Frontal cortex (tissue), 4 donors: Measurements from ENCODE around the gene SLC6A6. TPM values are rescaled to one million over a fixed set of nuclear protein-coding genes. Genes with fewer than 3 reads are reported as not detected.

Experiments
- DNase-seq, 2 donors: peaks; one replicate each; pipeline ENCODE4 v3.0.0; 2012; ENCODE audit warnings: low spot score in 2 of 2
- FAIRE-seq: peaks from 2 replicates; lab custom pipeline; 2012; peaks lifted over from hg19 to GRCh38; lab: Jason Lieb, UNC
- total RNA-seq: library from RNA; depleted of rRNA; stranded (reverse); fragments of >200 nt; gene quantifications from one replicate; pipeline ENCODE4 v1.2.3, GENCODE V29; 2014
- donor health status: control.
- donor health status: control.
- donor health status: control.

SLC6A6 gene
- total RNA-seq, 1 donor from 2014 or later: 15.1 TPM

DNA sequence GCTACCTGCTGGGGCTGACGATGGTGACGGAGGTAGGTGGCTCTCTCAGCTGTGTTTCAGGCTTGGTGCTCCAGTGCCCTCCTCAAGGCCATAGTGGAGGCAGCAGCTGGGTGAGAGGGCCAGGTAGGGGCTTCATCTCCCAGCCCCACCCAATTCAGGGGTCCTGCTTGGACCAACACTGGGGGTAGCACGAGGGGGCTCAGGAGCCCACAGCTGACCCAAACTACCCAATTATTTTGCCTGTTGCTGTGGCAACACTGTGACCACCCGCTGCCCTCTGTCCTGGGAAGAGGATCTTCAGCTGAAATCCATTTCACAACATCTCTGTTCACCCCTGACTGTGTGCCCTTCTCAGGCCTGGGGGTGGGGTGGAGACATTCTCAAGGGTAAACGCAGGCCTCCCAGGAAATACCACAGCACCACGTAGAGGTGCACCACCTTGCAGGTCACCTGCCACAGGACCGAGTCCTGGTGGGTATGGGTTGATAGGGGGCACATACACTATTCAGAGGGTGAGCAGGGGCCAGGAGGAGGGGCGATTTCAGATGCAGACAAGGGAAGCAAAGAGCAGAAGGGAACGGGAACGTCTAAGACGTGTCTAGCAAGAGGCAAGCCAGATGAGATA is 75.0 kb downstream of the SLC6A6 start:
- DNase-seq (no peak), FAIRE-seq (no peak)

DNA sequence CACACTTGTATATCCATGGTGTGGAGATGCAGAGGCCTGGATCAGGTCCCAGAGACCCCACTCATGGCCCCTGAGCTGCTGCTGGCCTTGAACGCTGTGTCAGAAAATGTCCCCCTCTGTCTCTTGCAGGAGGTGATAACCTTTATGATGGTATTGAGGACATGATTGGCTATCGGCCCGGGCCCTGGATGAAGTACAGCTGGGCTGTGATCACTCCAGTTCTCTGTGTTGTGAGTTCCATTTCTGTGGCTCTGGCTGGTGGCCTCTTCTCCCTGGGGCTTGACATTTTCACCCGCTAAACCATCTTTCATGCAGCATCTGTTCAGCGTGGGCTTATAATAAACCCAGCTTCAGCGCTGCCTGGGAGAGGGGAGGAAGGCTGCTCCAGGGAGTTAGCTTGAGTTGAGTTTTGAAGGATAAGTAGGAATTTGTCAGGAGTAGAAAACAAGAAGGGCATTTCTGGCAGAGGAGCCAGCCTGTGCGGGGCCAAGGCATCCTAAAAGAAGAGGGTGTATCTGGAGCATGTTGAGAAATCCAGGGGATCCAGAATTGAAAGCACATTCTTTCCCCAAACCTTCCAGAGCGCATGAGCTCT is 76.6 kb downstream of the SLC6A6 start:
- no peak for DNase-seq
- FAIRE-seq: no peak

DNA sequence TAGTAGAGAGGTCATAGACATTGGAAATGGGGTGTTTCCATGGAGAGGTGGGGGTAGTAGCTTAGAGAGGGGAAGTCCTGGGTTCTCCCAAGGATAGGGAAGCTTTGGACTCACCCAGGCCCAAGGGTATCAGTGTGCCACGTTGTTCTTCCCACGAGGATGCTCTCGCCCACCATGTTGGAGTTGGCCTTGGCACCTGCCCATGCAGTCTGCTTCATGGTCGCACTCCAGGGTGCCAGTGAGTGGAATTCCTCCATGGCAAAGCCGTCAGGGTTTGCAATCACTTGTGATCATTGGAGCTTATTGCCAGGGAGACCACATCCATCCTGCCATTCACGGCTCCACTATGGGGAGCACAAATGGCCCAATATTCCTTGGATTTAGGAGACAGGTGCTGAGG is 77.2 kb downstream of the SLC6A6 start:
- FAIRE-seq (no peak), DNase-seq (no peak)

DNA sequence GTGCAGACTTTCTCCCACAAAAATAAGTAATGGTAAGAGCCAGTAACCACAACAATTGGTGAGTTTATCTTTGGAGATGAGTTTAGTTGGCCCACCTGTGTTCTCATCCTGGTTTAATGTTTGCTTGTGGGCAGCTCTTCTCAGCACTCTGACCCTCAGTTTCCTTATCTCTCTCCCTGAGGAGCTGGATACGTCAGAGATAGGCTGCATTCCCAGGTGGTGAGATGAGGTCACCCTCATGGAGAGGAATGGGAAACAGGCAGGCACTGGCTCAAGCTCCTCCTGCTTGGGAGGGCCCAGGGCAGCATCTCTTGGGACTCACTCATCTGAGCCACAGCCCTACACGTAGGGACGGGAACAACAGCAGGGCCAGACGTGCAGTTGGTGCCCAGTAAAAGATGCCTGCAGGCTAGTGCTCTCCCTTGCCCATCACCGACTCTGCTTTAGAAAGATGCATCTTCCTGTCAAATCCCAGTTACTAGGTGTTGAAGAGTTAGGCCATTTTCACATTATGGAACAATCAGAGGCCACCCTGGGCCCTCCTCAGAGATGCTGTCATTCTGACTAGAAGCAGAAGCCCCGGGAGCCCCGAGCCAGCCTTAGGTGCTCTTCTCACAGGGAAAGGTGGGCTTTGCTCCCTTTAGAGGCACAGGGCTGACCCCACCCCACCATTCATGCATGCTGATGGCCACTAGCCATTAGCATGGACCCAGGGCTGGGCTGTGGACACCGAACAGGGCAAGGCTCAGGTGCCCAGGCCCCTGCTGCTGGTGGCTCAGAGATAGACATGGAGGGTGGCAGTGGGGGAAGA is 78.0 kb downstream of the SLC6A6 start:
- FAIRE-seq: no peak
- no peak for DNase-seq

DNA sequence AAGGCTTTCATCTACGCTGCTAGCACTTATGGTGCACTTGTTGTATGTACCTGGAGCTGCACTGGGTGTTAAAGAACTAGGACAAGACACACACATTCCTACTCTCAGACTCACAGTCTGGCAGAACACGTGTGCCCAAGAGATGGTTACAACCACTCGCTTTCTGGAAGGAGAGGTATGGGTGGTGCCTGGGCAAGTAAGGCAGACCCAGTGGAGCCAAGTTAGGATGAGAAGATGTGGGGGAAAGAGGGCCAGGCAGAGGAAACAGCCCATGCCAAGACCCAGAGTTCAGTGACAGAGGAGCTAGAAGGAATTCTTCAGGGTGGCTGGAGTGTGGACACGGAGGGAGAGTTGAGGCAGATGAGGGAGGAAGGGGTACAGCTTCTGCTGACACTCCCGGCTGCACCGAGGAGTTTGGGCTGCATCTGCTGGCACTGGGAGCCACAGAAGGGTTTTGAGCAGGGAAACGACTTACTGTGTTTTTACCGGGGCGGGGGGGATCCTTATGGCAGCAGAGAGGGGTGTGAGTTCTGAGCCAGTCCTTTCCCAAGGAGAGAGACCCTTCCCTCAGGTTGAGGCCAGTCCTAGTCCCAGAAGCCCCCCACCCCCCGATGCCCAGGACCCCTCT is 78.7 kb downstream of the SLC6A6 start:
- FAIRE-seq (no peak), DNase-seq (no peak)

DNA sequence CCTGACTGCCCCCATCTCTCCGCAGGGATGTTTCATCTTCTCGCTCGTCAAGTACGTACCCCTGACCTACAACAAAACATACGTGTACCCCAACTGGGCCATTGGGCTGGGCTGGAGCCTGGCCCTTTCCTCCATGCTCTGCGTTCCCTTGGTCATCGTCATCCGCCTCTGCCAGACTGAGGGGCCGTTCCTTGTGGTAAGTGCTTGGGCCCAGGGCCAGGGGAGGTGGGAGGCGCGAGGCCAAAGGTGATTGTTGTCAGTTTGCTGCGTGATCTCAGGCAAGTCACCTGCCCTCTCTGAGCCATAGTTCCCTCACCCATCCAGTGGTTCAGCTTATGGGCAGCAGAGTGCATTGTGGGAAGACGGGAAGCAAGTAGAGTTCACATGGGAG is 79.2 kb downstream of the SLC6A6 start:
- DNase-seq (no peak), FAIRE-seq (no peak)

DNA sequence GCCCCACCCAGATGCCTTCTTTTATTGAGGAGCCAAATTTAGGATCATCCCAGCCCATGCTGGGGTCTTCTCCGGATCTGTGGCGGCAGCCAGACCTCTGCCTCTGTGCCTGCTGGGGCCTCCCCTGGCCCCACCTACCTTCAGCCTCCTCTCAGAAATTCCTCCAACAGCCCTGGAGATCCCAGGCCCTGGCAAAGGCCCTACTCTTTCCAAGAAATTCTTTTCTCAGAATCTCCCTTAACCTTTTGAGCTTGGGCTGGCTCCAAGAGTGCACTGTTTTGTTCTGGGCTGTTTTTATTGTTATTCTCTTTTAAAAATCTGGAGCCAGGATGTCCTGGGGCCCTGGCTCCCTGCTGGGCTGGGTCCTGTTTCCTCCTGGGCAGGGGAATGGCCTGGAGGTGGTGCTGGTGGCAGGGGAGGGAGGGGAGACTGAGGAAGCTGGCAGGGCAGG is 79.9 kb downstream of the SLC6A6 start:
- no peak for DNase-seq
- no peak for FAIRE-seq

DNA sequence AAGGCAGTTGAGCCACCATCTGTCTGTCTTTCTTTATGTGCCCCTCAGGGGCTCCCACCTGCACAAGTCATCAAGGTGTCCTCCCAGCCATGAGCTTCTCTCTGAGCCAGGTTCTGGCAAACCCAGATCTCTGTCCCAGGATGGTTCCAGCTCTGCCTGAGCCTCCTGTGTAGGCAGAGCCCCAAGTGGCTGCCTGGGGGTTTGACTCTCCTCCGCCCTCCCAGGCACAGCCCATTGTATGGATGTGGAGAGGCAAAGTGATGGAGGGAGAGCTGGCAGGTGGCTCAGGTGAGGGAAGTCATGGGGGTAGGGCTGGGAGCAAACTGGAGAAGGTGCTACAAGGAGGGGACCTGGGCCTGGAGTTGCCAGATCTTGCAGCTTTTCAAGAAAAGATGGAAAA is 80.9 kb downstream of the SLC6A6 start:
- no peak for FAIRE-seq
- no peak for DNase-seq

DNA sequence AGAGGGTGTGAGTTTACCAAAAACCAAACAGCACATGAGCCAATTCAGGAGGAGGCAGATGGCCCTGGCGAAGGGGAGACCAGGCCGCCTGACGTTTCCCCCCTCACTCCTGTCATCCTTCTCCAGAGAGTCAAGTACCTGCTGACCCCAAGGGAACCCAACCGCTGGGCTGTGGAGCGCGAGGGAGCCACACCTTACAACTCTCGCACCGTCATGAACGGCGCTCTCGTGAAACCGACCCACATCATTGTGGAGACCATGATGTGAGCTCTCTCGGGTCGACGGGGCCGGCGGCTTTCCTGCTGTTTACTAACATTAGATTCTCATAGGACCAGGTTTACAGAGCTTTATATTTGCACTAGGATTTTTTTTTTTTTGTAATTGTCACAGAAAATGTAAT is 82.3 kb downstream of the SLC6A6 start:
- FAIRE-seq (no peak), DNase-seq (no peak)

DNA sequence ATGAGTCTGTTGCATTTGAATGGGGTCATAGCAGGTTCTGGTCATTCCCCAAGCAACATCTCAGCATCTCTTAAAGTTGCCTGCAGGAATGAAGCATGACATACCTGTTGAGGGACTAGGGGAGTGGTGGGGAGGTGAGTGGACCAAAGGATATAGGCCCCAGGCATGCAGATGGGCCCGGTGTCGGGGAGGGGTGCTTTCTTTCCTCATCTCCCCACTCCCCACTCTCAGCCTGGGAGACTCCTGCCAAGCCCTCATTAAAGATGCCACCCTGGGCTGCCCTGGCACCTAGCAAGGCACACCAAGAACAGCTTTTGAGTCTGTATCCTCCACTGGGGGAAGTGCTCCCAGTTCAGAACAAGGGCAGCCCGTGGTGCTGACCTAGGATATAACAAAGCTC is 83.6 kb downstream of the SLC6A6 start:
- DNase-seq: no peak
- FAIRE-seq: no peak

DNA sequence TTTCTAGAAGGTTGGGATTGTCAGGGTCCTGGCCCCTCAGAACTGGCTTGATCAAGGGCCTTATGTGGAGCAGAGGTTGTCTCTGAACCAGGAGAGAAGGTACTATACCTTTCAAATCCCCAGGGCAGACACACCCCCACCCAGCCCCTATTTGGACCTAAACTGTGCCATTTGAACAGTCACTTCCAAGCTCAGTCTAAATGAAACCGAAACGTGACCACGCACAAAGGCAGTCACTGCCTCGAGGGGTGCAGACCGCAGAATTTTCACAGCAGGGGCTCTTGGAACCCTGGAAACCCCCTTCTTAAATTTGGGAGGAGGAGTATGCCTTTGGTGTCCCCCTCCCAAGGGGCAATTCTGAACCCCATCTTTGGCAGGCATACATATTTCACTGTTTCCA is 84.1 kb downstream of the SLC6A6 start:
- FAIRE-seq: no peak

DNA sequence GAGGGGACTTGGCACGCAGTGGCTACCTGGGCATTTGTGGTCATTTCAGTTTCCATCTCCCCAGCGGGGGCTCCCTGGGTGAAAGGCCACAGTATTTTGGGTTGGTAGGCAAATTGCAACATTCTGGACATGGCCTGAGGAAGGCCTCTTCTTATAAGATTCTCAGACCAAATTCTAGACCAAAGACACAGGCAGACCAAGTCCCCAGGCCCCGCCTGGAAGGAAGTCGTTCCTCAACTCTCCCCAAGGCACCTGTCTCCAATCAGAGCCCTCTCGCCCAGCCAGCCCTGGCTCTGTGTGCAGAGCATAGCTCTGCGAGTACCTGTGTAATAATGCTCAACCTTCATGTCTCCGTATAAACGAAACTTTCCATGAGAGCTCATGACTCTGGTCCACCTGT is 84.7 kb downstream of the SLC6A6 start:
- DNase-seq: no peak
- FAIRE-seq: no peak

More for the DNA sequence above, 84.1 kb downstream of the SLC6A6 start:
- no peak for DNase-seq

DNA sequence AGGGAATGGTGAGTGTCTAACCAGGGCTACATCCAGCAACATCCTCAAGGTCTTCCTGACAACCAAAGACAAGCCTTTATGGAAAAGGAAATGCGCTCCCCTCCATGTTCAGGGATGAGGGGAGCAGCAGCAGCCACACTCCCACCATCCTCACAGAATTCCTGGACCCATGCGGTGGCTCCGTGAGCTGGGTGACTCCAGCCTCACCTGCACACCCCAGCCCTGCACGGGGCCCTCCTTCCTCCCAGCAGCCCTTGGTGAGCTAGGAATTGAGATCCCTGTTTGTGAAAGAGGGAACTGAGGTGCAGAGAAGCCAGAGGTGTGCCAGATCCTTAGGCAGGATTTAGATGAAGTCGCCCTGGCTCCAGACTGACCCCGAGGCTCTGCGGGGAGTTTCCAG is 85.4 kb downstream of the SLC6A6 start:
- no peak for DNase-seq
- no peak for FAIRE-seq

DNA sequence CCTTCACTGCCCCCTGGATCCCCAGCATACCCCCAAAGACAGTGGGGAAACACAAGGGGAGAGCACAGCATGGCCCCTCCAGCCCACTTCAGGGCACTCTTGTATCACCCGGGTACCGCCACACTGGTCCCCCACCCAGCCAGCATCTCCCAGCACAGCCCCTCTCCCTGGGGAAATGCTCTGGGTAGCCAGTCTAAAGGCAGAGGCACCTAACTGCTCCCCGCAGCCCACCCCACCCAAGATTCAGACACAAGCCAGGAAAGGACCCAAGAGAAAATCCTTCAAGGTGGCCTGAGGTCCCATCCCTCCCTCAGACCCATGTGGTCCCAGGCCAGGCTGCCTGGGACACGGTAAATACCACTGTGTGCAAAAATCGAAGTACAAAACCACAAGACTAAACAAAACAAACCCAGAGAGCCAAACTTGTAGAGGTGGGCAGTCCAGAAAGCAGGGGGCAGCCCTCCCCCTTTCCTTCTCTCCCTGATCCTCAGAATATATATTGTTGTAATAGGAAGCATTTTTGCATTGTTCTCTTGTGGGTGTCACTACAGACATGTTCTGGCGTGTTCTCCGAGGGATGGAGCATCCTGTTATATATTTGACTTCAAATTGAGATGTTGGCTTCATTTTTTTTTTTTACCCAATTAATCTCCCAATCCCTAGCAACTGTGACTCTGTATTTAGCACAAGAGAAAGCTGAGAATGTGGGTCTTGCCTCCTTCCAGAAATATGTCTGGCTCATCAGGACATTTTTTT is 86.1 kb downstream of the SLC6A6 start:
- DNase-seq: no peak
- no peak for FAIRE-seq

DNA sequence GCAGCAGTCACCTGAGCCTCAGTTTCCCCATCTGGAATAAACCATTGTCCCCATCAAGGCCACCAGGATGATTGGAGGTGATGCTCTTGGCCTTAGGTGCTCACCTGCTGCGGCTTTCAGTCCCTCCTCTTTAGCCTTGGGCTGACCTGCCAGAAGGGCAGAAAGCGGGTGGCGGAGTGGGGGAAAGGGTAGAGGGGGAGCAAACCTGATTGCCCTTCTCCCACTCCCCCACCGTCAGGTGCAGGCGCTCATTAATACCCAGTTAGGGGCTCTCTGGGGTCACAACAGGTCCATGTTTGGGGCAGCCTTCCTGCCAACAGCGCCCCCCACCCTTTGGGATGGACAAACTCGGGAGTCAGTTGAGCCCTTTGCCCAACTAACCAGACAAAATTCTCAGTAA is 87.2 kb downstream of the SLC6A6 start:
- FAIRE-seq (no peak), DNase-seq (no peak)

DNA sequence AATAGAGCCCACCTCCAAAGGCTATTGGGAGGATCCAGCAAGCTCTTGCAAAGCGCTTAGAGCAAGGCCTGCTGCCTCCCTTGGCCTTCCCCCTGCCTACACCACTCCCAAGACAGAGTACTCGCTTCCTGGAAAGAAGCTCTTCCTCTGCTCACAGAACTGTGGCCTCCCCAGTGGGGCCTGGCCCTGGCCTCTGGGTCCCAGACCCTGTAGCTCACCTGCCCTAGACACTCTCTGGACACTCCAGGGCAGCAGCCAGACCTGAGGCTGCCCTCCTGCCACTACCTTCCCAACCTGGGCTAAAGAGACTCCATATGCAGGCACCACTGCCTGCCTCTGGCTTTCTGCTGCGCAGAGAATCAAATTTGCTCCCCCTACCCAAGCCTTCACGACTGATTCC is 87.8 kb downstream of the SLC6A6 start:
- FAIRE-seq (no peak), DNase-seq (no peak)

DNA sequence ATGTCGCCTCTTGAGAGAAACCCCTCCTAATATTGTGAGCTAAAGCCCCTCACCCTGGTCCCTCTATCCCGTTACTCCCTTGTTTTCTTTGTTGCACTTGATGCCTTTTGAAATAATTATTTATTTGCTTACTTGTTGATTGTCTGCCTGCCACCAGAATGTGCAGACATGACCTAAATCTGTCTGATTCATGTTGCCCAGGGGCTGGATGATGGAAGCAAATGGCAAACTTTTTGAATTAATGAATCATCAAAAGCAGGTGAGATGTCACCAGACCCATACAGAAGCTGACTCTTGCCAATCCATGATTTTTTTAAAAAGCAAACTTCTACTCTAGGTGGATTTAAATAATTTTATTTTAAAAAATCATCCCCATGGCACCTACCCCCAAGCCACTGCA is 88.4 kb downstream of the SLC6A6 start:
- no peak for DNase-seq
- FAIRE-seq: no peak

DNA sequence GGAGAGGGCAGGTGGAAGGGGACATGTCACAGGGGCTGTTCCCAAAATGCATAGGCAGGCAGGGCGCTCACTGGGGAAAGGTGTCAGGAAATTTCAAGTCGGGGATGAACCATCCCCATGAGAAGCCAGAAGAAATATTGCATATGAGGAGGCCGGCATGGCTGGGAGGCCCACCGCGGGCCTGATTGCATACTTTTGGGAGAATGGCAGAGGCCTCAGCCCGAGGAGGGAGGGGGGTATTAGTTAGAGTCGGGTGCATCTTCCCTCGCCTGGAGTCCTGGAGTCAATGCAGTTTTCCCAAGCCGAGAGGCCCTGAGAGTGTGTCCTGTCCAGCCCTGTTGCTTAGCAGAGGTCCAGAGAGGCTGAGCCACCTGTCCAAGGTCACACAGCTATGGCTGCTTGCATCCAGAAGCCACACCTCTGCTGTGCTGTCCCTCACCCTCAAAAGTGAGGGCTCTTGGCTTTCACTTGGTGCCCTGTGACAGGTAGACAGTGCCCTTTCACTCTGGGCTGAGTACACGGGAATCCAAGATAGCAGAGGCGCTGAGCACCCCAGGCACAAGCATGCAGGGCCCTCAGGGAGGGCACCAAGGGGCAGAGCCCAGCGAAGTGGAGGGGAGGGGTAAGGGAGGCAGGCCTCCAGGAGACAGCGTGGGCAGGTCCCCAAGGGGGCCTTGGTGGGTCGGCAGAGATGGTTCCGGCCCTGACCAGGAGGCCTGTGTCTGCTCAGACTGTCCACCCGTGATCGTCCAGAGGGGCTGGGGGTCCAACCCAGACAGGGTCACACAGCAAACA is 89.2 kb downstream of the SLC6A6 start:
- FAIRE-seq (no peak), DNase-seq (no peak)
